Right cardiac atrium (tissue), 5 donors: ENCODE results near the gene SPOCK1. TPM values are rescaled to one million over a fixed set of nuclear protein-coding genes. Genes with fewer than 3 reads are reported as not detected.

Experiments
- ATAC-seq, 2 donors: fragments of 200-7000 bp; cut with Tn5 transposase; one replicate each; pipeline versions ENCODE4 v1.8.0 to v1.9.1; 2020; ENCODE audit warnings: moderate library complexity in 2 of 2, mild to moderate bottlenecking in 1 of 2
- DNase-seq, 3 donors: peaks; one replicate each; pipeline ENCODE4 v3.0.0-alpha.2; 2020
- H3K27ac ChIP-seq: one replicate; pipeline ENCODE4 v1.5.1; 2013; ENCODE audit warnings: mild to moderate bottlenecking, low read length, control low read depth, moderate library complexity
- H3K27me3 ChIP-seq: one replicate; pipeline ENCODE4 v1.6.1; 2013; ENCODE audit not compliant: control insufficient read depth, insufficient read depth
- H3K4me1 ChIP-seq: one replicate; pipeline ENCODE4 v1.6.1; 2013; ENCODE audit warnings: low read length; ENCODE audit not compliant: control insufficient read depth, insufficient read depth
- H3K4me3 ChIP-seq: one replicate; pipeline ENCODE4 v1.5.1; 2013; ENCODE audit warnings: low read length, control low read depth
- H3K9me3 ChIP-seq: one replicate; pipeline ENCODE4 v1.6.1; 2013; ENCODE audit warnings: low read length; ENCODE audit not compliant: control insufficient read depth
- WGBS: extraction: QIAGEN DNeasy Blood & Tissue Kit; methylation state at CpG from one replicate; pipeline ENCODE4 v1.1.7; 2013; 5-methylcytosine and 5-hydroxymethylcytosine counted together
- intact Hi-C, 4 donors: fragments of 100-400 bp; cut with DNase I; formaldehyde crosslinking; loops; one replicate each; pipeline versions ENCODE4 v1.11.0 to v1.14.0; 2022 to 2023
- polyA plus RNA-seq: library from polyadenylated mRNA; stranded (reverse); fragments of 200-250 nt; gene quantifications from one replicate; pipeline ENCODE4 v1.2.3, GENCODE V29; 2013
- total RNA-seq, 4 donors: library from RNA; stranded (reverse); fragmentation: NEBNext Ultra II Directional; extraction: Animal tissue kit (Norgen Biotek cat#: 25700); gene quantifications; one replicate each; pipeline ENCODE4 v1.2.1, GENCODE V29; 2021
- donor health status: healthy with polysubstance abuse.
- donor health status: DM: no; HTN: yes; CAD: no.
- donor health status: DM: no; HTN: no; CAD: no.
- donor health status: DM: no; HTN: yes; CAD: no; lungs with severe emphysema.
- donor health status: DM: yes; HTN: yes; CAD: no.

SPOCK1 gene
- total and polyA plus RNA-seq, 5 donors, result 41.0 to 186 (median 139) TPM

- Histone ChIP-seq H3K27ac (no peak overlapping the region), H3K9me3 (no peaks in the 10 kb centered on the region), H3K4me3 (no peak overlapping the region), H3K4me1 (peaks cover 2% of the 10 kb centered on the region), H3K27me3 (no peaks in the 10 kb centered on the region)
- intact Hi-C loops, result no loop called here
- ATAC-seq, result no peak
- DNase-seq, result no peak
- WGBS, result 82% methylated on average over 5 of the region's 5 CpGs
Observed at GRCh38 chr5:137379555-137380286, 119.4 kb downstream of the SPOCK1 start.

- no peaks in the 10 kb centered on the region for H3K9me3 ChIP-seq
- 68% methylated on average over 11 of the region's 11 CpGs for WGBS
- H3K4me1 ChIP-seq, result peaks cover 4% of the 10 kb centered on the region
- intact Hi-C loops, result no loop called here
- ATAC-seq (peak; percentile 88 to 89), DNase-seq (peak; percentile 53 to 84 (median 81))
- H3K4me3 ChIP-seq, result no peak overlapping the region
- no peaks in the 10 kb centered on the region for H3K27me3 ChIP-seq
- no peak overlapping the region for H3K27ac ChIP-seq
Observed at GRCh38 chr5:137375741-137376526, 123.2 kb downstream of the SPOCK1 start.

GRCh38 chr5:137374110-137374714, 124.9 kb downstream of the SPOCK1 start:
- 56% methylated on average over 7 of the region's 7 CpGs for WGBS

DNA sequence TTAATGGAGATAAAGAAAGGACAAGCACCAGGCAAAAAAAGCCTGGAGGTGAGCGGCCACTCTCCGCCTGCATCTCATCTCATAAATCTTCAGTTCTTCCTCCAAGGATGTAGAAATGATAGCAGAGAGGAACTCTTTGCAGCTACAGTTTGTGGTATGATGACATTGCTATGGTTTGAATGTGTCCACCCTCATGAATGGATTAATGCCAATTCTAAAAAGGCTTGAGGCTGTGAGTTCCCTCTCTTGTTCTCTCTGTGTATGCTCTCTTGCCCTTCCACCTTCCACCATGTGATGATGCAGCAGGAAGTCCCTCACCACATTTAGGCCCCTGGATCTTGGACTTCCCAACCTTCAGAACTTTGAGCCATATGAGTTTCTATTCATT, 126.4 kb downstream of the SPOCK1 start:
- 85% methylated on average over 2 of the region's 2 CpGs for WGBS
- ATAC-seq (no peak), DNase-seq (no peak)
- H3K4me3 ChIP-seq, result no peak overlapping the region
- no peaks in the 10 kb centered on the region for H3K27me3 ChIP-seq
- no peaks in the 10 kb centered on the region for H3K9me3 ChIP-seq
- H3K27ac ChIP-seq, result no peak overlapping the region
- intact Hi-C loops, result no loop called here
- H3K4me1 ChIP-seq, result peaks cover 2% of the 10 kb centered on the region

More at GRCh38 chr5:137374110-137374714, 124.9 kb downstream of the SPOCK1 start:
- Histone ChIP-seq H3K4me1 (peaks cover 2% of the 10 kb centered on the region), H3K27me3 (no peaks in the 10 kb centered on the region), H3K4me3 (no peak overlapping the region), H3K9me3 (no peaks in the 10 kb centered on the region), H3K27ac (no peak overlapping the region)
- intact Hi-C loops, result no loop called here
- ATAC-seq, result peak; percentile 52 to 58
- DNase-seq, result no peak

DNA sequence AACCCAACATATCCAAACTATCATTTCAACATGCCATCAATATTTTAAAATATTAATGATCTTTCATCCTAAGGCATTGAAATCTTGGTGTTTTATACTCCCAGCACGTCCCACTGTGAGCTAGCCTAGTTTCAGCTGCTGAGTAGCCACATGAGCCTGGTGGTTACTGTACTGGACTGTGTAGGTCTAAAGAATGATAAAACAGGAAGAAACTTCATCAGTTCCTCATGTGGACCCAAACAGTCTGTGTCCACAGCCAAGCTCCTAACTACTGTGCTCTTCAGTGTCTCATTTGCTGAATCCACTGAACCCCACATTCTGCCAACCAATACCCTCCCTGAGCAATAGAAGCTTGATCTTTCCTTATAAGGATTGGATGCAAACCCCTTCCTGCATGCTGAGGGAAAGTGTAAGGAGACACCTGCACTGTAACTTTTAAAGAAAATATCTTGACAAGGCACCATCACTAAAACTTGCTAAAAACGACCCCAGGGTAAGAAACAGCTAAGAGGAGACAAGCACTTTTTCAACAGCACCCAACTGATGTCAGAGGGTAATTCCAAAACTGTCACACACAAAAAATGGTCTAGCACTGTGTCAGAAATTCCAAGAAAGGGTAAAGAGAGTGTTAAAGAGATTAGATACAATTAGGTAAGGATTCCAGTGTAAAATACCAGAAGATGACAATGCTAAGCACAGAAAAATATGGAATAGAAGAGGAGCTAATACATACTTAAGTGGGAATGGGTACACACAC, 126.9 kb downstream of the SPOCK1 start:
- Histone ChIP-seq H3K4me1 (peaks cover 2% of the 10 kb centered on the region), H3K4me3 (no peak overlapping the region), H3K27me3 (no peaks in the 10 kb centered on the region), H3K27ac (no peak overlapping the region), H3K9me3 (no peaks in the 10 kb centered on the region)
- 67% methylated on average over 2 of the region's 2 CpGs for whole genome bisulfite sequencing
- ATAC-seq (no peak), DNase-seq (no peak)
- intact Hi-C loops, result no loop called here

GRCh38 chr5:137370096-137371071, 128.7 kb downstream of the SPOCK1 start:
- intact Hi-C loops, result no loop called here
- Histone ChIP-seq H3K27ac (no peak overlapping the region), H3K27me3 (no peaks in the 10 kb centered on the region), H3K9me3 (no peaks in the 10 kb centered on the region), H3K4me1 (peaks cover 2% of the 10 kb centered on the region), H3K4me3 (no peak overlapping the region)
- DNase-seq (no peak), ATAC-seq (no peak)
- 88% methylated on average over 15 of the region's 15 CpGs for WGBS

- no peak for ATAC-seq
Observed at GRCh38 chr5:137368651-137369050, 130.5 kb downstream of the SPOCK1 start.

DNA sequence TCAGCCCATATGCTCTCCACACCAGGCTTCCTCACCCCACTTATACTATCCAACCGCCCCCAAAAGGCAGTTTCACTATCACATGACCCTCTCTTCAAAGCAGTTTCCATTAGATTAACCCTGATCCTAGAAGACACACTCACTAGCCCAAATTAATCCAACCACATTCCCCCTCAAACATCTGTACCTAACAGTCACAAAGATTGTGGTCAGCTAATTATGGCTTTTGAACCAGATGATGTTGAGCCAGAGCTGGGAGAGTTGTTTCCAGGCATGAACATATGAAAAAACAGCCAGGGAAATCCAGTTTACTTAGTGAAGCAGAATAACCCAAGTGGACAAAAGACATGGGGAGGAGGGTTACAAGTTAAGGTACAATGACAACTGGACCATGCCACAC, 131.2 kb downstream of the SPOCK1 start:
- intact Hi-C loops, result no loop called here
- H3K27ac ChIP-seq, result no peak overlapping the region
- H3K27me3 ChIP-seq, result no peaks in the 10 kb centered on the region
- ATAC-seq, result no peak
- H3K9me3 ChIP-seq, result no peaks in the 10 kb centered on the region
- DNase-seq, result no peak
- H3K4me1 ChIP-seq, result no peaks in the 10 kb centered on the region
- no peak overlapping the region for H3K4me3 ChIP-seq
- 89% methylated on average over 1 of the region's 1 CpG for WGBS

More at GRCh38 chr5:137368651-137369050, 130.5 kb downstream of the SPOCK1 start:
- Histone ChIP-seq H3K4me1 (no peaks in the 10 kb centered on the region), H3K27me3 (no peaks in the 10 kb centered on the region), H3K4me3 (no peak overlapping the region), H3K27ac (no peak overlapping the region), H3K9me3 (no peaks in the 10 kb centered on the region)
- intact Hi-C loops, result no loop called here
- WGBS, result 75% methylated on average over 6 of the region's 6 CpGs
- no peak for DNase-seq

DNA sequence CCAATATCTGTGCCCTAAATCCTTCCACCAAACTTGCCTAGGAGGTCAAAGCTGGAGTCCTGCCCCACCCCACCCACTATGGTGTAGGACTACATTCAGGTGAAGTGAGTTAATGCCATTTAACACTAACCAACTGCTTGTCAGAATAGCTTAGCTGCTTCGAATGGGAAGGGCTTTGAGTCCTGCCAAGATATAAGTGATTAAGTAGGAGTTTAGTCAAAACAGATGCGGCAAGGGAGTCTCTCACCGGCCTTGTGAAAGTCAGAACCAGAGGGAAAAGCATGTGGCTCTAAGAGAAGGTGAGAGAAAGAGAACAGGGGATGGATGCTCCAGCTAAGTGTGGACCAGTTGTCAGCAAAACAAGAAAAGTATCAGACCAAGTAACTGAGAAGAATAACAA, 132.6 kb downstream of the SPOCK1 start:
- no peak overlapping the region for H3K27ac ChIP-seq
- ATAC-seq, result no peak
- no peaks in the 10 kb centered on the region for H3K27me3 ChIP-seq
- 55% methylated on average over 3 of the region's 3 CpGs for WGBS
- intact Hi-C loops, result no loop called here
- no peaks in the 10 kb centered on the region for H3K9me3 ChIP-seq
- no peak overlapping the region for H3K4me3 ChIP-seq
- no peaks in the 10 kb centered on the region for H3K4me1 ChIP-seq
- no peak for DNase-seq
